A673 (cell line): ENCODE data around the gene LEPROT. TPM values are rescaled to one million over a fixed set of nuclear protein-coding genes. Genes with fewer than 3 reads are reported as not detected.

ENCODE experiments used
- BruUV-seq: library from RNA; stranded (reverse); fragments of 400-500 nt; replicated peaks from 2 replicates; lab custom pipeline; 2021; lab: Mats Ljungman, UMichigan
- CTCF ChIA-PET: fragments of 300-600 bp; sonication (Branson Sonifier 250); formaldehyde crosslinking; loops from one replicate; lab custom pipeline; 2022; ENCODE audit warnings: antibody characterized with exemption; lab: Charles Lee
- POLR2A ChIA-PET: fragments of 300-600 bp; sonication (Branson Sonifier 250); formaldehyde crosslinking; loops from one replicate; lab custom pipeline; 2022; ENCODE audit warnings: antibody characterized with exemption; ENCODE audit not compliant: low non-redundant PET; lab: Charles Lee
- DNase-seq: peaks from one replicate; pipeline ENCODE4 v3.0.0-alpha.2; 2015; ENCODE audit warnings: low spot score
- H3K27ac ChIP-seq: fragments of 200-600 bp; sonication (generic); 2 replicates; pipeline ENCODE4 v1.5.1; 2016; ENCODE audit warnings: mixed run types, low read depth, mild to moderate bottlenecking, mixed read lengths, antibody characterized with exemption, low read length; ENCODE audit not compliant: poor library complexity, severe bottlenecking
- H3K27me3 ChIP-seq: fragments of 200-600 bp; sonication (generic); replicated peaks from 2 replicates; pipeline ENCODE4 v1.6.1; 2017; ENCODE audit warnings: mixed run types, low read depth, mild to moderate bottlenecking, mixed read lengths, antibody characterized with exemption, low read length; ENCODE audit not compliant: insufficient read depth, poor library complexity
- H3K36me3 ChIP-seq: fragments of 200-600 bp; sonication (generic); 2 replicates; pipeline ENCODE4 v1.6.1; 2016; ENCODE audit warnings: mixed run types, mild to moderate bottlenecking, mixed read lengths, antibody characterized with exemption, low read length; ENCODE audit not compliant: insufficient read depth, poor library complexity, severe bottlenecking
- H3K4me1 ChIP-seq: fragments of 200-600 bp; sonication (generic); 2 replicates; pipeline ENCODE4 v1.6.1; 2017; ENCODE audit warnings: mixed run types, mild to moderate bottlenecking, mixed read lengths, antibody characterized with exemption, low read length; ENCODE audit not compliant: insufficient read depth, poor library complexity, severe bottlenecking
- H3K4me3 ChIP-seq: fragments of 200-600 bp; sonication (generic); 2 replicates; pipeline ENCODE4 v1.5.1; 2016; ENCODE audit warnings: low read depth, mixed run types, mild to moderate bottlenecking, mixed read lengths, low read length; ENCODE audit not compliant: poor library complexity, severe bottlenecking
- H3K9me3 ChIP-seq: fragments of 200-600 bp; sonication (generic); 2 replicates; pipeline ENCODE4 v1.6.1; 2016; ENCODE audit warnings: mixed run types, low read depth, mild to moderate bottlenecking, mixed read lengths, antibody characterized with exemption, low read length; ENCODE audit not compliant: poor library complexity, severe bottlenecking
- CTCF ChIP-seq: fragments of 300-800, 200-600 bp; sonication (generic); conservative IDR thresholded peaks from 2 replicates; pipeline ENCODE4 v1.5.1; 2017; ENCODE audit warnings: low read depth, mild to moderate bottlenecking, antibody characterized with exemption, low read length, moderate library complexity, mixed read lengths
- EZH2 ChIP-seq: fragments of 200-600 bp; sonication (generic); IDR thresholded peaks from 2 replicates; pipeline ENCODE4 v1.6.1; 2017; ENCODE audit warnings: borderline replicate concordance, low read depth, mild to moderate bottlenecking, mixed read lengths, antibody characterized with exemption, low read length; ENCODE audit not compliant: poor library complexity, severe bottlenecking
- intact Hi-C: fragments of 100-400 bp; cut with micrococcal nuclease; formaldehyde crosslinking; loops from one replicate; pipeline ENCODE4 v1.10.0; 2022; ENCODE audit not compliant: unreplicated experiment
- total RNA-seq: library from RNA; stranded (reverse); gene quantifications from 2 replicates; pipeline ENCODE4 v1.2.3, GENCODE V29; 2021

The LEPROT gene
- total RNA-seq, 1 experiment from 2014 or later = 24.8 TPM

- Histone ChIP-seq H3K4me3 (no peak overlapping the region), H3K36me3 (no peaks in the 10 kb centered on the region), H3K27me3 (no peaks in the 10 kb centered on the region), H3K27ac (no peak overlapping the region), H3K4me1 (no peaks in the 10 kb centered on the region), H3K9me3 (no peaks in the 10 kb centered on the region)
- DNase-seq = no peak
- intact Hi-C loops = no loop called here
- TF ChIP-seq CTCF = no peak
- TF ChIP-seq EZH2 = no peak
- ChIA-PET CTCF (no interaction called here), POLR2A (no interaction called here)
- BruUV-seq = no TSS peak
Observed at GRCh38 chr1:65401612-65402011, 18.9 kb upstream of the LEPROT start.

- POLR2A ChIA-PET = no interaction called here
- intact Hi-C loops = no loop called here
Observed at GRCh38 chr1:65404941-65405340, 15.5 kb upstream of the LEPROT start.

GRCh38 chr1:65407877-65408276 is 12.6 kb upstream of the LEPROT start:
- BruUV-seq = no TSS peak
- Histone ChIP-seq H3K27me3 (no peaks in the 10 kb centered on the region), H3K9me3 (no peaks in the 10 kb centered on the region), H3K36me3 (no peaks in the 10 kb centered on the region), H3K4me1 (no peaks in the 10 kb centered on the region), H3K4me3 (no peak overlapping the region), H3K27ac (no peak overlapping the region)
- POLR2A ChIA-PET = no interaction called here
- intact Hi-C loops = no loop called here
- TF ChIP-seq EZH2 (no peak), CTCF (no peak)
- CTCF ChIA-PET = no interaction called here
- DNase-seq = no peak

More at GRCh38 chr1:65404941-65405340, 15.5 kb upstream of the LEPROT start:
- DNase-seq = no peak
- Histone ChIP-seq H3K4me1 (no peaks in the 10 kb centered on the region), H3K4me3 (no peak overlapping the region), H3K9me3 (no peaks in the 10 kb centered on the region), H3K36me3 (no peaks in the 10 kb centered on the region), H3K27ac (no peak overlapping the region), H3K27me3 (no peaks in the 10 kb centered on the region)
- no TSS peak for BruUV-seq
- CTCF ChIA-PET = no interaction called here
- TF ChIP-seq EZH2 = no peak
- TF ChIP-seq CTCF = no peak
